ENCODE data around the gene ZNF646. TPM values are rescaled to one million over a fixed set of nuclear protein-coding genes. Genes with fewer than 3 reads are reported as not detected.
A peak's percentile ranks its signal among the peaks of the same experiment; 100 is the strongest.

Gene ZNF646
- polyA plus RNA-seq, 6 donors from 2014 or later = 3.6 to 13.5 (median 6.1) TPM

DNA sequence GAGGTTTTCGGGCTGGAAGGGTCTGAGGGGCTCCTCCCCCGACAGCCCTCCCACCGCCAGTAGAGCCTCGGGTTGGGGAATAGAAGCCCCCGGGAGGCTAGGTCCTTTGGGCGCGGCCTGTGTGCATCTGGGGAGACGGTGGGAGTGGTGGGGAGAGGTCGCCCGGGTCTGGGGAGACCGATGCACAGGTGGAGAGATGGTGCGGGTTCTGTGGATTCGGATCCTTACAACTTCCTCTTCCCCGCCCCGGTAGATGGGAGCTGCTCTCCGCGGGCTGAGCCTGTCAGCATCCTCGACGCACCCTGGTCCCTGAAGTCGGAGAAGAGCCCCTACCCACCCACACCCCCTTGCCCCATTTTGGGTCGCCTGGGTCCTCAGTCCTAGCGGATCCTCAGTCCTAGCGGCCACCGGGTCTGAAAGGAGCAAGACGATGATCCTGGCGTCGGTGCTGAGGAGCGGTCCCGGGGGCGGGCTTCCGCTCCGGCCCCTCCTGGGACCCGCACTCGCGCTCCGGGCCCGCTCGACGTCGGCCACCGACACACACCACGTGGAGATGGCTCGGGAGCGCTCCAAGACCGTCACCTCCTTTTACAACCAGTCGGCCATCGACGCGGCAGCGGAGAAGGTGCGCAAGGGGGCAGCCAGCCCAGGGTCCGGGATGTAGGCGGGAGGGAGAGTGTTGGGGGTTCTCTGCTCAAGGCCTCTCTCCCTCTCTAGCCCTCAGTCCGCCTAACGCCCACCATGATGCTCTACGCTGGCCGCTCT is 34.8 kb downstream of the ZNF646 start:
- H3K9me3 Mint-ChIP-seq = no peaks in the 10 kb centered on the region
- H3K4me3 Mint-ChIP-seq = peak overlapping the region; percentile 84 to 90 (median 86)
- no peaks in the 10 kb centered on the region for H3K36me3 Mint-ChIP-seq
- DNase-seq (no peak), ATAC-seq (ENCODE audit: low read depth in 2 of 2) (no peak)
- peak overlapping the region in 2 of 6 donors; percentile 42 to 69 for H3K27ac Mint-ChIP-seq
- no peaks in the 10 kb centered on the region for H3K27me3 Mint-ChIP-seq
- peaks cover 18 to 38% (median 27%) of the 10 kb centered on the region in 3 donors for H3K4me1 Mint-ChIP-seq

DNA sequence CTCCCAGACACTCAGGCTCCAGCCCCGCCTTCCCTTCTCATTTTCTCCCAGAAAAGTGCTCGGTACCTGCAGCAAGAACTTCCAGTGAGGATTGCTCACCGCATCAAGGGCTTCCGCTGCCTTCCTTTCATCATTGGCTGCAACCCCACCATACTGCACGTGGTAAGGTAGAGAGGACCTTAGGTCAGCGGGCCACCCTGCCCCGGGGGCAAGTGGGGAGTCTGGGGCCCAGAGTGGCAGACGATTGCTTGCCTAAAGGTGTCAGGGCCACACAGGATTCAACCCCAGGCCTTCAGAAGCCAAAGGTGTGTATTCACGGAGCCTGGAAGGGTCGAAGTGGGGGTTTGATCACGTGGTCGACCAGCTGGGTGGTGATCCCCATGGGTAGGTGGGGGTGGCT is 35.4 kb downstream of the ZNF646 start:
- H3K9me3 Mint-ChIP-seq = no peaks in the 10 kb centered on the region
- H3K27ac Mint-ChIP-seq = peak overlapping the region in 3 of 6 donors; percentile 51 to 83 (median 68)
- no peaks in the 10 kb centered on the region for H3K36me3 Mint-ChIP-seq
- peaks cover 18 to 42% (median 27%) of the 10 kb centered on the region in 3 donors for H3K4me1 Mint-ChIP-seq
- DNase-seq = no peak
- no peak for ATAC-seq (ENCODE audit: low read depth in 2 of 2)
- peak overlapping the region; percentile 79 to 90 (median 85) for H3K4me3 Mint-ChIP-seq
- no peaks in the 10 kb centered on the region for H3K27me3 Mint-ChIP-seq

- Mint-ChIP-seq H3K27ac (peak overlapping the region in 1 of 6 donors; percentile 51), H3K27me3 (no peaks in the 10 kb centered on the region), H3K9me3 (no peaks in the 10 kb centered on the region), H3K4me3 (peak overlapping the region; percentile 1 to 90 (median 78)), H3K36me3 (no peaks in the 10 kb centered on the region), H3K4me1 (peaks cover 18 to 45% (median 27%) of the 10 kb centered on the region in 3 donors)
- ATAC-seq (ENCODE audit: low read depth in 2 of 2) (no peak), DNase-seq (no peak)
Measured at GRCh38 chr16:31110106-31111034, 36.1 kb downstream of the ZNF646 start.

DNA sequence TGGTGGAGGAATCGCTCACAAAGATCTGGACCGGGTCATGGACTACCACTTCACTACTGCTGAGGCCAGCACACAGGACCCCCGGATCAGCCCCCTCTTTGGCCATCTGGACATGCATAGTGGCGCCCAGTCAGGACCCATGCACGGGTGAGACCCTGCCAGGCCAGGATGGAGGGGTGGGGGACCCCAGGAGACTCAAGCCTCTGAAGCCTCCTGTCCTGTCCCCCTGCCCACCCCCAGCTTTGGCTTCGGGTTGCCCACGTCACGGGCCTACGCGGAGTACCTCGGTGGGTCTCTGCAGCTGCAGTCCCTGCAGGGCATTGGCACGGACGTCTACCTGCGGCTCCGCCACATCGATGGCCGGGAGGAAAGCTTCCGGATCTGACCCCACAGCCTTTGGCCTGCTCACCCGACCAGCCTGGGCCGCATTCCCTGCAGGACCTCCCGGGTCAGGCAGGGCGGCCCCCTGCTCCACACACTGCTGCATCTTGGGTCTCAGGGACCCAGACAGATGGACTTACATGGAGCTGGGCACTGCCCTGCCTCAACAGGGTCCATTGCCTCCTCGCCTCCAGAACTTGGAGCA is 37.8 kb downstream of the ZNF646 start:
- Mint-ChIP-seq H3K4me3 (peak overlapping the region in 2 of 8 donors; percentile 50 to 85), H3K4me1 (peaks cover 13 to 44% (median 23%) of the 10 kb centered on the region in 3 donors), H3K27ac (no peak overlapping the region)

GRCh38 chr16:31112711-31113110 is 38.5 kb downstream of the ZNF646 start:
- H3K36me3 Mint-ChIP-seq = no peaks in the 10 kb centered on the region
- H3K27me3 Mint-ChIP-seq = no peaks in the 10 kb centered on the region
- H3K4me3 Mint-ChIP-seq = peak overlapping the region in 1 of 8 donors; percentile 68
- H3K4me1 Mint-ChIP-seq = peaks cover 12 to 42% (median 18%) of the 10 kb centered on the region in 3 donors
- no peak for ATAC-seq (ENCODE audit: low read depth in 2 of 2)
- DNase-seq = no peak
- H3K9me3 Mint-ChIP-seq = no peaks in the 10 kb centered on the region
- no peak overlapping the region for H3K27ac Mint-ChIP-seq

More for the DNA sequence above, 37.8 kb downstream of the ZNF646 start:
- no peak for DNase-seq
- no peaks in the 10 kb centered on the region for H3K27me3 Mint-ChIP-seq
- ATAC-seq (ENCODE audit: low read depth in 2 of 2) = no peak
- no peaks in the 10 kb centered on the region for H3K36me3 Mint-ChIP-seq
- H3K9me3 Mint-ChIP-seq = no peaks in the 10 kb centered on the region

DNA sequence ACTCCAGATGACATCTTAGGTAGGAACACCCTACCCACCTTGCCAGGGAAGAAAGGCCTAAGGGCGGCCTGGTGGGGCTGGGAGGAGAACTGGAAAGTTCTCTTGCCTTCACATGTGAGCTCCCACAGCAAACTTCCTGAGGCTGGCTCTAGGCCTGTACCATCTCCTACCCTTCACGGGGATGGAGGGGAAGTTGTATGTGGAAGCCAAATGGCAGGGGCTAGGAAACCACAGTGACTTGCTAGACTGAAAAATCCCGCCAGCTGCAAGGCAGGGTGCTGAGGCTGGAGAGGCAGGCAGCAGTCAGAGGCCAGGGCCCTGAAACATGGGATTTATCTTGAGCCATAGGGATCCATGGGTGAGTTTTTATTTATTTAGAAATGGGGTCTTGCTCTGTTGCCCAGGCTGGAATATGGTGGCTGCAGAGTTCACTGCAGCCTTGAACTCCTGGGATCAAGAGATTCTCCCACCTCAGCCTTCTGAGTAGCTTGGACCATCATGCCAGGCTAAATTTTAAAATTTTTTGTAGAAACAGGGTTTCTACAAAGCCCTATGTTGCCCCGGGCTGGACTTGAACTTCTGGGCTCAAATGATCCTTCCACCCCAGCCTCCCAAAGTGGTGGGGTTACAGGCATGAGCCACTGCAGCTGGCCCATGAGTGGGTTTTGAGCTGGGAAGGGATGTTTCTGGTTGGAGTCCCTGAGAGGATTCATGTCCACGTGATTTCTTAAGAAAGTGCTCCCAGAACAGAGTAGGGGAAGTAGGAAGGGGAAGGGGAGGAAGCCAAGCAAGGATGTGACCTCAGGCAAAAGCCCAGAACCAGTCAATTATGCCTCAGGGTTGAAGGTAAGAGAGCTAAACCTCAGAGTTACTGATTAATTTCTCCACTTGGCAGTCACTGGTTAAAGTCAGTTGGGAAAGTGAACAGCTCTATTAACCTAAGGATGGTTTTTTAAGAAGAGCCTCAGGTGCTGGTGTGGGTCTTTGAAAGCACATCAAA is 39.2 kb downstream of the ZNF646 start:
- Mint-ChIP-seq H3K4me3 (peak overlapping the region in 2 of 8 donors; percentile 35 to 68), H3K27ac (peak overlapping the region in 2 of 6 donors; percentile 19 to 73), H3K36me3 (no peaks in the 10 kb centered on the region), H3K9me3 (no peaks in the 10 kb centered on the region), H3K4me1 (peaks cover 13 to 44% (median 20%) of the 10 kb centered on the region in 3 donors), H3K27me3 (no peaks in the 10 kb centered on the region)
- DNase-seq = no peak
- ATAC-seq (ENCODE audit: low read depth in 2 of 2) = no peak

DNA sequence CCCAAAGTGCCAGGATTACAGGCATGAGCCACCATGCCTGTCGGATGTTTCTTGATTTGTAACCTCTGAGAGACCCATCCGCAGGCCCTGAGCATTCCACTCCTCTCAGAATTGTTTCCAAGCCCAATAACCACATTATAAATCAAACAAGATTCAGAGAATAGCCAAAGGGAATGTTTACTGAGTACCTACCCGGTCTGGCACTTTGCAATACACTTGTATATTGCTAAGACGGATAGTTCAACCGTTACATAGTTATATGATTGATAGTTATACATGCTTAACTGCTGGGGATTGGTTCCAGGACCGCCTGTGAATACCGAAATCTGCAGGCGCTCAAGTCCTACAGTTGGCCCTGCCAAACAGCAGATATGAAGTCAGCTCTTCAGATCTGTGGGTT is 40.2 kb downstream of the ZNF646 start:
- H3K4me3 Mint-ChIP-seq = peak overlapping the region in 4 of 8 donors; percentile 2 to 72 (median 58)
- H3K27ac Mint-ChIP-seq = peak overlapping the region in 2 of 6 donors; percentile 63 to 78
- H3K9me3 Mint-ChIP-seq = no peaks in the 10 kb centered on the region
- H3K36me3 Mint-ChIP-seq = no peaks in the 10 kb centered on the region
- no peak for DNase-seq
- no peak for ATAC-seq (ENCODE audit: low read depth in 2 of 2)
- no peaks in the 10 kb centered on the region for H3K27me3 Mint-ChIP-seq
- peaks cover 16 to 46% (median 28%) of the 10 kb centered on the region in 3 donors for H3K4me1 Mint-ChIP-seq

GRCh38 chr16:31117384-31118222 is 43.4 kb downstream of the ZNF646 start, which contains the start of gene KAT8:
TSS of gene KAT8 (plus strand) at chr16:31117664. CDS start at chr16:31117682, 18 bp downstream.
- DNase-seq (peak; percentile 96), ATAC-seq (ENCODE audit: low read depth in 2 of 2) (peak; percentile 91 to 93)
- Mint-ChIP-seq H3K27me3 (no peaks in the 10 kb centered on the region), H3K36me3 (peaks cover 4 to 9% of the 10 kb centered on the region in 2 donors), H3K27ac (peak within 1 kb of the TSS; percentile 76 to 98 (median 96)), H3K4me1 (peaks cover 10 to 36% (median 29%) of the 10 kb centered on the region in 3 donors), H3K4me3 (peak within 1 kb of the TSS; percentile 77 to 98 (median 94)), H3K9me3 (no peaks in the 10 kb centered on the region)

DNA sequence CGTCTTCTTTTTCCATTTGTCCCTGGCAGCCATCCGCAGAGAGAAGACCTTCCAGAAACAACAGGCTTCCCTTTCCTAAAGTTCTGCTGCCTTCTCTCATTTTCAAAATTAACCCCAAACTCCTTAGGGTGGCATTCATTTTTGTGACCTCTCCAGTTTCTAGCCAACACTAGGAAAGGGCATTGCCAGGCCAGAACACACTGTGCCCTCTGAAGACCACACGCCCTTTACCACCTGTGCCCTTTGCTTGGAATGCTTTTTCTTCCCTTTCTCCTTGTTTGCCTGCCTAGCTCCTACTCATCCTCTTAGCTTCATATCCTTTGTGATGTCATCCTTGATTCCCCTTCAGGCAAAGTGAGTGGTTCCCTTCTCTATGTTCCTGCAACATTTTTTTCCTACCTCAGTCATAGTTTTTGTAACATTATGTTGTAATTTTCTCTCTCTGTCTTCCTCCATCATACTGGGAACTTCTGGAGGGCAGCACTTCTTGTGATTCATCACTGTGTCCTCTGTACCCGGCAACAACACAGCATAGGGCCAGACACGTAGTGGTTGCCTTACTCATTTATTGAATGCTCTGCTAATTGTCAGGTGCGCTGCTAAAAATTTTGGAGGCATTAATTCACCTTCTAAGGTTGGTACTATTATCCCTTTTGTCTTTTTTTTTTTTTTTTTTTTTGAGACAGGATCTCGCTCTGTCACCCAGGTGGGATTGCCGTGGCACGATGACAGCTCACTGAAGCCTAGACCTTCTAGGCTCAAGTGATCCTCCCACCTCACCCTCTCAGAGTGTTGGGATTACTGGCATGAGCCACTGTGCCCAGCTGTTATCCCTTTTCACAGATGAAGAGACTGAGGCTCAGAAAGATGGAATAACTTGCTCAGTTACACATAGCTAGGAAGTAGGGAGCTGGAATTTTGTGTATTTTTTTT is 44.3 kb downstream of the ZNF646 start:
- H3K4me3 Mint-ChIP-seq = peak overlapping the region; percentile 77 to 98 (median 94)
- H3K4me1 Mint-ChIP-seq = peaks cover 10 to 32% (median 29%) of the 10 kb centered on the region in 3 donors
- H3K27me3 Mint-ChIP-seq = no peaks in the 10 kb centered on the region
- H3K27ac Mint-ChIP-seq = peak overlapping the region; percentile 76 to 98 (median 94)
- H3K36me3 Mint-ChIP-seq = peaks cover 4 to 9% of the 10 kb centered on the region in 2 donors
- H3K9me3 Mint-ChIP-seq = no peaks in the 10 kb centered on the region
- DNase-seq (no peak), ATAC-seq (ENCODE audit: low read depth in 2 of 2) (no peak)

GRCh38 chr16:31120129-31120528 is 45.9 kb downstream of the ZNF646 start:
- Mint-ChIP-seq H3K4me1 (peaks cover 10 to 29% (median 22%) of the 10 kb centered on the region in 3 donors), H3K36me3 (peaks cover 4 to 9% of the 10 kb centered on the region in 2 donors), H3K27ac (peak overlapping the region in 1 of 6 donors; percentile 39), H3K4me3 (peak overlapping the region in 1 of 8 donors; percentile 35), H3K27me3 (no peaks in the 10 kb centered on the region), H3K9me3 (no peaks in the 10 kb centered on the region)
- ATAC-seq (ENCODE audit: low read depth in 2 of 2) = no peak
- no peak for DNase-seq
